CD8-positive, alpha-beta memory T cell (primary cell): ENCODE data around the gene GRAP. TPM values are rescaled to one million over a fixed set of nuclear protein-coding genes. Genes with fewer than 3 reads are reported as not detected.
A peak's percentile ranks its signal among the peaks of the same experiment; 100 is the strongest.

Experiments used
- CTCF ChIA-PET: fragments of 350-600 bp; sonication (Branson Sonifier 250); formaldehyde crosslinking; loops from one replicate; lab custom pipeline; 2021; ENCODE audit warnings: antibody characterized with exemption; lab: Charles Lee
- POLR2A ChIA-PET: fragments of 350-600 bp; sonication (Branson Sonifier 250); formaldehyde crosslinking; loops from one replicate; lab custom pipeline; 2021; ENCODE audit warnings: antibody characterized with exemption; lab: Charles Lee
- DNase-seq, 5 donors: peaks; one replicate each; pipeline versions ENCODE4 v3.0.0 to v3.0.0-alpha.2; 2020 to 2022; ENCODE audit warnings: mixed read lengths in 1 of 5
- H3K27ac ChIP-seq: one replicate; pipeline ENCODE4 v1.7.0; 2013; ENCODE audit warnings: low read depth, mild to moderate bottlenecking, low read length, moderate library complexity
- H3K27me3 ChIP-seq: 2 replicates; pipeline ENCODE4 v1.7.0; 2013; ENCODE audit warnings: low read length, mild to moderate bottlenecking; ENCODE audit not compliant: insufficient read depth, poor library complexity, severe bottlenecking
- H3K36me3 ChIP-seq: 2 replicates; pipeline ENCODE4 v1.7.0; 2013; ENCODE audit warnings: mild to moderate bottlenecking, low read length, moderate library complexity; ENCODE audit not compliant: insufficient read depth
- H3K4me1 ChIP-seq: 2 replicates; pipeline ENCODE4 v1.7.0; 2013; ENCODE audit warnings: mild to moderate bottlenecking, low read length, moderate library complexity; ENCODE audit not compliant: insufficient read depth
- H3K4me3 ChIP-seq: 2 replicates; pipeline ENCODE4 v1.7.0; 2013; ENCODE audit warnings: mild to moderate bottlenecking, low read length
- H3K9me3 ChIP-seq: 2 replicates; pipeline ENCODE4 v1.7.0; 2013; ENCODE audit warnings: mild to moderate bottlenecking, low read length
- H3K27ac Mint-ChIP-seq, 8 donors: one replicate each; pipeline ENCODE4 v1.8.0; 2020 to 2021; ENCODE audit warnings: mixed read lengths in 8 of 8, mild to moderate bottlenecking in 6 of 8, inconsistent platforms in 3 of 8, moderate library complexity in 3 of 8
- H3K27me3 Mint-ChIP-seq, 2 donors: one replicate each; pipeline ENCODE4 v1.8.0; 2020 to 2021; ENCODE audit warnings: mixed read lengths in 2 of 2, mild to moderate bottlenecking in 1 of 2, moderate library complexity in 1 of 2
- H3K36me3 Mint-ChIP-seq, 3 donors: one replicate each; pipeline ENCODE4 v1.8.0; 2020 to 2021; ENCODE audit warnings: mixed read lengths in 3 of 3, inconsistent platforms in 1 of 3, mild to moderate bottlenecking in 1 of 3
- H3K4me1 Mint-ChIP-seq, 3 donors: one replicate each; pipeline ENCODE4 v1.8.0; 2020 to 2021; ENCODE audit warnings: mixed read lengths in 3 of 3, inconsistent platforms in 1 of 3, mild to moderate bottlenecking in 1 of 3
- H3K4me3 Mint-ChIP-seq, 7 donors: one replicate each; pipeline ENCODE4 v1.8.0; 2020 to 2021; ENCODE audit warnings: mixed read lengths in 7 of 7, mild to moderate bottlenecking in 6 of 7, moderate library complexity in 4 of 7, inconsistent platforms in 2 of 7
- H3K9me3 Mint-ChIP-seq, 5 donors: one replicate each; pipeline ENCODE4 v1.8.0; 2020 to 2022; ENCODE audit warnings: mixed read lengths in 5 of 5, mild to moderate bottlenecking in 3 of 5, moderate library complexity in 2 of 5, inconsistent platforms in 1 of 5
- polyA plus RNA-seq: library from polyadenylated mRNA; unstranded; fragments of 300-500 nt; fragmentation: Illumina TruSeq; gene quantifications from one replicate; pipeline ENCODE4 v1.2.3, GENCODE V29; 2021
- total RNA-seq, 2 experiments: library from RNA; stranded (reverse); gene quantifications; one replicate each; pipeline ENCODE4 v1.2.3, GENCODE V29; 2021

Gene GRAP
- total and polyA plus RNA-seq, 3 experiments from 2014 or later: 7.9 to 36.2 (median 10.1) TPM

DNA sequence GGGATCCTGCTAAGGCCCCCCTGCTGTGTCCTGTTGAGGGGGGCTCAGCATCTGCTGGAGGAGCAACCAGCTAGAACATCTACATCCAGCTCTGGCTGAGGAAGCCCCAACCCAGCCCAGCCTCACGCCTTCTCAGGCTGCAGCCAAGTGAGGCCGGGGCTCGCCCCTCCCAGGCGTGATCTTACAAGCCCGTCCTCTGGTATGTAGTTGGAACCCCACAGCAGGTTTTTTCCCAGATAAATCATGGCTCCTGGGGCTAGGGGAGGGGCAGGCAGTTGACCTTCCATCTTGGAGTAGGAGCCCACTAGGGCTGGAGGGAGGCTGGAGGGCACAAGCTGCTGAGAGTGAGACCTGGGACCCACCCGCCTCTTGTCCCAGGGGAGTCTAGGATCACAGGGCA is 46.8 kb downstream of the GRAP start:
- H3K4me3 Mint-ChIP-seq: no peak overlapping the region
- peaks cover 0 to 5% (median 0%) of the 10 kb centered on the region in 5 donors for H3K9me3 Mint-ChIP-seq
- POLR2A ChIA-PET: no interaction called here
- peaks cover 0 to 29% (median 5%) of the 10 kb centered on the region in 3 donors for H3K36me3 Mint-ChIP-seq
- Histone ChIP-seq H3K4me1 (peaks cover 32% of the 10 kb centered on the region), H3K27me3 (no peaks in the 10 kb centered on the region), H3K9me3 (no peaks in the 10 kb centered on the region), H3K4me3 (no peak overlapping the region), H3K27ac (no peak overlapping the region), H3K36me3 (no peaks in the 10 kb centered on the region)
- H3K27ac Mint-ChIP-seq: peak overlapping the region in 1 of 8 donors; percentile 50
- peaks cover 34 to 60% (median 40%) of the 10 kb centered on the region in 3 donors for H3K4me1 Mint-ChIP-seq
- CTCF ChIA-PET: no interaction called here
- no peaks in the 10 kb centered on the region for H3K27me3 Mint-ChIP-seq
- DNase-seq: no peak

DNA sequence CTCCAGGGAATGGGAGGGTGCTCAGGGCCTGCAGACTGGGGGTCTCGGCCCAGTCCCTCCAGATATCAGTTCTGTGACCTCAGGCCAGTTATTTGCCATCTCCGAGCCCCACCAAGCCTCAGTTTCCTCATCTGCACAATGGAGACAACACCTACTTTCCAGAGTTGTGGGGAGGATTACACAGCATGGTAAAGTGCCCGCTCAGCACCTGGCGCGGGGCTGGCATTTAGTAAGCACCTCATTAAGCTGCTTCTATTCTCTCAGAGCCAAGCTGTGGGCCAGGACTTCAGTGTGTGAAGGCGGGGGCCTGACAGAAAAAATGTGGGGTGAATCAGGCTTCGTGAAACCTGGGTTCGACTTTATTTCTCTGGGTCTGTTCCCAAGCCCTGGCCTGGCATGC is 47.4 kb downstream of the GRAP start:
- Mint-ChIP-seq H3K9me3 (peaks cover 0 to 6% (median 0%) of the 10 kb centered on the region in 5 donors), H3K36me3 (peaks cover 0 to 29% (median 7%) of the 10 kb centered on the region in 3 donors), H3K27ac (no peak overlapping the region), H3K4me1 (peaks cover 38 to 62% (median 45%) of the 10 kb centered on the region in 3 donors), H3K27me3 (no peaks in the 10 kb centered on the region), H3K4me3 (no peak overlapping the region)
- Histone ChIP-seq H3K9me3 (no peaks in the 10 kb centered on the region), H3K36me3 (no peaks in the 10 kb centered on the region), H3K4me3 (no peak overlapping the region), H3K27me3 (no peaks in the 10 kb centered on the region), H3K4me1 (peaks cover 32% of the 10 kb centered on the region), H3K27ac (no peak overlapping the region)
- no peak for DNase-seq
- POLR2A ChIA-PET: no interaction called here
- CTCF ChIA-PET: no interaction called here

GRCh38 chr17:18997650-18998196 is 49.0 kb downstream of the GRAP start:
- no peaks in the 10 kb centered on the region for H3K36me3 ChIP-seq
- no peak for DNase-seq
- CTCF ChIA-PET: interaction anchor here (1.4 kb wide), 1 partner anchor 17 kb away, joined by 3 read pairs; no protein-coding TSS in a partner anchor
- Mint-ChIP-seq H3K4me1 (peaks cover 45 to 65% (median 49%) of the 10 kb centered on the region in 3 donors), H3K4me3 (no peak overlapping the region), H3K36me3 (peaks cover 0 to 25% (median 7%) of the 10 kb centered on the region in 3 donors), H3K9me3 (peaks cover 0 to 6% (median 0%) of the 10 kb centered on the region in 5 donors), H3K27me3 (no peaks in the 10 kb centered on the region), H3K27ac (no peak overlapping the region)
- H3K27ac ChIP-seq: no peak overlapping the region
- no peaks in the 10 kb centered on the region for H3K9me3 ChIP-seq
- no peaks in the 10 kb centered on the region for H3K27me3 ChIP-seq
- H3K4me1 ChIP-seq: peaks cover 37% of the 10 kb centered on the region
- H3K4me3 ChIP-seq: no peak overlapping the region
- POLR2A ChIA-PET: no interaction called here

- CTCF ChIA-PET: interaction anchor here (1.4 kb wide), 1 partner anchor 18 kb away, joined by 3 read pairs; no protein-coding TSS in a partner anchor
- Histone ChIP-seq H3K4me1 (peaks cover 32% of the 10 kb centered on the region), H3K36me3 (no peaks in the 10 kb centered on the region), H3K9me3 (no peaks in the 10 kb centered on the region), H3K4me3 (no peak overlapping the region), H3K27ac (no peak overlapping the region), H3K27me3 (no peaks in the 10 kb centered on the region)
- no peak overlapping the region for H3K4me3 Mint-ChIP-seq
- no peak overlapping the region for H3K27ac Mint-ChIP-seq
- POLR2A ChIA-PET: no interaction called here
- H3K9me3 Mint-ChIP-seq: peaks cover 0 to 6% (median 0%) of the 10 kb centered on the region in 5 donors
- no peak for DNase-seq
- peaks cover 41 to 62% (median 44%) of the 10 kb centered on the region in 3 donors for H3K4me1 Mint-ChIP-seq
- H3K36me3 Mint-ChIP-seq: peaks cover 0 to 19% (median 7%) of the 10 kb centered on the region in 3 donors
- H3K27me3 Mint-ChIP-seq: no peaks in the 10 kb centered on the region
Observed at GRCh38 chr17:18996458-18996857, 50.3 kb downstream of the GRAP start.

GRCh38 chr17:18995220-18995619 is 51.5 kb downstream of the GRAP start:
- peaks cover 37 to 57% (median 44%) of the 10 kb centered on the region in 3 donors for H3K4me1 Mint-ChIP-seq
- no peaks in the 10 kb centered on the region for H3K36me3 ChIP-seq
- CTCF ChIA-PET: no interaction called here
- no peak for DNase-seq
- peaks cover 0 to 6% (median 0%) of the 10 kb centered on the region in 5 donors for H3K9me3 Mint-ChIP-seq
- no peaks in the 10 kb centered on the region for H3K9me3 ChIP-seq
- no peaks in the 10 kb centered on the region for H3K27me3 ChIP-seq
- H3K4me3 Mint-ChIP-seq: no peak overlapping the region
- H3K4me3 ChIP-seq: no peak overlapping the region
- H3K27ac ChIP-seq: no peak overlapping the region
- POLR2A ChIA-PET: no interaction called here
- no peak overlapping the region for H3K27ac Mint-ChIP-seq
- H3K4me1 ChIP-seq: peaks cover 27% of the 10 kb centered on the region
- peaks cover 0 to 10% (median 7%) of the 10 kb centered on the region in 3 donors for H3K36me3 Mint-ChIP-seq
- H3K27me3 Mint-ChIP-seq: no peaks in the 10 kb centered on the region

- peaks cover 0 to 6% (median 0%) of the 10 kb centered on the region in 5 donors for H3K9me3 Mint-ChIP-seq
- H3K27me3 ChIP-seq: no peaks in the 10 kb centered on the region
- no peak for DNase-seq
- peaks cover 0 to 13% (median 7%) of the 10 kb centered on the region in 3 donors for H3K36me3 Mint-ChIP-seq
- ChIA-PET CTCF (no interaction called here), POLR2A (no interaction called here)
- H3K9me3 ChIP-seq: no peaks in the 10 kb centered on the region
- no peak overlapping the region for H3K4me3 ChIP-seq
- no peak overlapping the region for H3K4me3 Mint-ChIP-seq
- no peak overlapping the region for H3K27ac ChIP-seq
- no peaks in the 10 kb centered on the region for H3K36me3 ChIP-seq
- peaks cover 27% of the 10 kb centered on the region for H3K4me1 ChIP-seq
- H3K4me1 Mint-ChIP-seq: peaks cover 37 to 57% (median 44%) of the 10 kb centered on the region in 3 donors
- H3K27me3 Mint-ChIP-seq: no peaks in the 10 kb centered on the region
- H3K27ac Mint-ChIP-seq: no peak overlapping the region
Observed at GRCh38 chr17:18994631-18995030, 52.1 kb downstream of the GRAP start.

DNA sequence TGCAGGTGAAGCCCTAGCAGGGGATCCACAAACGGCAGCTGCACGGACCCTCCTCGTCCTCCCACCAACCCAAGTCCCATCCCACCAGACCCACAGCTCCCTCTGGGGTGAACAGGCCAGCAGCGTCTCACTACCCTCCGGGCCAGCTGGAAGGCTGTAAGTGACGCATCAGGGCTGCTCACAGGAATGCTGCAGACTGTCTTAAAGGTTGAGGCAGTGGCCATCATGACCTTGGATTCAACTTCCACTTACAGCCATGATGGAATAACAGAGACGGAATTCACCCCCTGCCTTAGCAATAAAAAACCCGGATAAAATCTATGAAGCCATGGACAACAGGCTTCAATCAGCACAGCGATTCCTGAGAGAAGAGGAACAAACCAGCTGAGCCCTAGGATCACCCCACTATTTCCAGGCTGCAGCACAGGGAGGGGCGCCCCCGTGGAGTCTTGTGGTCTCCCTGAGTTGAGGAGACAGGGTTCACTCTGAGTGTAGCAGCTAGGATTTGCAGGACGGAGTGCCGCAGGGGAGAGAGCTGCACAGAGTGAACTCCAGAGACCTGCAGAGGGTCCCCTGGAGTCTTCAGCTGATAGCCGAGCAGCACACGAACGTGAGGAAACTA is 52.7 kb downstream of the GRAP start:
- no peak overlapping the region for H3K27ac ChIP-seq
- POLR2A ChIA-PET: no interaction called here
- H3K4me3 ChIP-seq: no peak overlapping the region
- CTCF ChIA-PET: no interaction called here
- H3K36me3 ChIP-seq: no peaks in the 10 kb centered on the region
- Mint-ChIP-seq H3K4me3 (peak overlapping the region in 5 of 7 donors; percentile 42 to 88 (median 72)), H3K4me1 (peaks cover 37 to 57% (median 44%) of the 10 kb centered on the region in 3 donors), H3K27me3 (no peaks in the 10 kb centered on the region), H3K9me3 (peaks cover 0 to 6% (median 0%) of the 10 kb centered on the region in 5 donors), H3K36me3 (peaks cover 0 to 13% (median 7%) of the 10 kb centered on the region in 3 donors), H3K27ac (peak overlapping the region in 3 of 8 donors; percentile 47 to 95 (median 89))
- no peak for DNase-seq
- H3K27me3 ChIP-seq: no peaks in the 10 kb centered on the region
- peaks cover 27% of the 10 kb centered on the region for H3K4me1 ChIP-seq
- H3K9me3 ChIP-seq: no peaks in the 10 kb centered on the region
